Measurements from ENCODE around the gene BMP10. TPM values are rescaled to one million over a fixed set of nuclear protein-coding genes. Genes with fewer than 3 reads are reported as not detected.

BMP10 gene
- total RNA-seq, 1 experiment from 2014 or later = not detected

DNA sequence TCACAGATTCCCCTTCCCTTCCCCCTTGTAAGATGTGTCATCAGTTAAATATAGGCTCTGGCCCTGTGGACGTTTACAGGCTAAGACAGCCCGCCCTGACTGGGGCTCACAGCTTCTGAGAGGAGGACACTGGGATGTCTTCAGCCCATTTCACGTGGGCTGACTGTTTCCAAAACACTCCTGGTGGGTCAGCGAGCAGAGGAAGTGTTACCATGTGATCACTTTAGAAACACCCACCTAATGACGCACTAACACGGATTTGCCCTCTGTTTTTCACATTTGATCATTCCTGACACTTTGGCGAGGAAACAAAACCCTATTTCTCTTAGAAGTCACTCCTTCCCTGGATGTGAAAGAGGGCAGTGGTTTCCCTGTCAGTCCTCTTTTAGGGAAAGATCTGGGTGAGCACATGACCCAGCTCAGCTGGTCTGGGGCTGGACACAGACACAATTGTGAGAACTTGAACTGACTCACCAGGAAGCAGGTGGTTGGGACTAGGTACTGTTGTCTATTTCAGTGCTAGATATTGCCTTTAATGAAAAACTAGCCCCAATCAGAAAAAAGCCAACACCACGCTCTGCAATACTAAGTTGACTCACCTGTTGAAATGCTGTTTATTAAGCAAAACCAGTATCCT lies 38.8 kb downstream of the BMP10 start:
- H3K79me2 ChIP-seq (ENCODE audit: insufficient read depth, low read length) = no peaks in the 10 kb centered on the region
- no peaks in the 10 kb centered on the region for H3K79me1 ChIP-seq (ENCODE audit: insufficient read depth, low read depth, low read length, poor library complexity, severe bottlenecking)
- no peak overlapping the region for H3K9ac ChIP-seq (ENCODE audit: extremely low read depth, insufficient read length, low read length)
- H3K56ac ChIP-seq (ENCODE audit: insufficient read length, low read depth, low read length) = no peak overlapping the region
- Mint-ChIP-seq H3K9me3 (no peaks in the 10 kb centered on the region), H3K27me3 (ENCODE audit: low read depth) (no peaks in the 10 kb centered on the region), H3K4me3 (no peak overlapping the region), H3K27ac (no peak overlapping the region; a peak in 1 of 7 replicates), H3K4me1 (peaks cover 7 to 11% of the 10 kb centered on the region in 2 experiments), H3K36me3 (ENCODE audit: insufficient read depth in 1 of 3, low read depth in 3 of 3) (no peaks in the 10 kb centered on the region)
- no peak overlapping the region for H3K18ac ChIP-seq (ENCODE audit: insufficient read length, low read depth, low read length)
- TF ChIP-seq, protein P1, sequence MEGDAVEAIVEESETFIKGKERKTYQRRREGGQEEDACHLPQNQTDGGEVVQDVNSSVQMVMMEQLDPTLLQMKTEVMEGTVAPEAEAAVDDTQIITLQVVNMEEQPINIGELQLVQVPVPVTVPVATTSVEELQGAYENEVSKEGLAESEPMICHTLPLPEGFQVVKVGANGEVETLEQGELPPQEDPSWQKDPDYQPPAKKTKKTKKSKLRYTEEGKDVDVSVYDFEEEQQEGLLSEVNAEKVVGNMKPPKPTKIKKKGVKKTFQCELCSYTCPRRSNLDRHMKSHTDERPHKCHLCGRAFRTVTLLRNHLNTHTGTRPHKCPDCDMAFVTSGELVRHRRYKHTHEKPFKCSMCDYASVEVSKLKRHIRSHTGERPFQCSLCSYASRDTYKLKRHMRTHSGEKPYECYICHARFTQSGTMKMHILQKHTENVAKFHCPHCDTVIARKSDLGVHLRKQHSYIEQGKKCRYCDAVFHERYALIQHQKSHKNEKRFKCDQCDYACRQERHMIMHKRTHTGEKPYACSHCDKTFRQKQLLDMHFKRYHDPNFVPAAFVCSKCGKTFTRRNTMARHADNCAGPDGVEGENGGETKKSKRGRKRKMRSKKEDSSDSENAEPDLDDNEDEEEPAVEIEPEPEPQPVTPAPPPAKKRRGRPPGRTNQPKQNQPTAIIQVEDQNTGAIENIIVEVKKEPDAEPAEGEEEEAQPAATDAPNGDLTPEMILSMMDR (conservative IDR thresholded peaks at IDR 0.05) = no peak
- no peak overlapping the region for H2AK5ac ChIP-seq (ENCODE audit: insufficient read length, low read length)
- H2BK12ac ChIP-seq (ENCODE audit: insufficient read length, low read depth, low read length) = no peak overlapping the region
- H3K23me2 ChIP-seq (ENCODE audit: insufficient read length, low read depth, low read length, poor library complexity, severe bottlenecking) = no peaks in the 10 kb centered on the region
- no peak overlapping the region for H3K4me2 ChIP-seq (ENCODE audit: insufficient read depth, insufficient read length, low read length)
- H4K5ac ChIP-seq (ENCODE audit: insufficient read length, low read depth, low read length) = no peak overlapping the region
- no CpG with 5 or more reads among the region's 8 CpGs for WGBS (ENCODE audit: extremely low coverage, insufficient read length, low lambda C conversion rate)
- H3K27me3 ChIP-seq (ENCODE audit: insufficient read depth, low read length) = no peaks in the 10 kb centered on the region
- no peak overlapping the region for H4K91ac ChIP-seq (ENCODE audit: insufficient read length, low read depth, low read length)
- H3K27ac ChIP-seq (ENCODE audit: insufficient read length, low read depth, low read length) = no peak overlapping the region
- no peak overlapping the region for H4K8ac ChIP-seq (replicated peaks; ENCODE audit: insufficient read length, low read depth, low read length)
- H2BK120ac ChIP-seq (ENCODE audit: low read depth, low read length, poor library complexity, severe bottlenecking) = no peak overlapping the region
- H3K23ac ChIP-seq (ENCODE audit: insufficient read length, low read depth, low read length) = no peak overlapping the region
- no peak overlapping the region for H3K14ac ChIP-seq (ENCODE audit: insufficient read depth, low read length)
- H2BK15ac ChIP-seq (ENCODE audit: low read depth, low read length) = no peak overlapping the region
- H2BK5ac ChIP-seq (ENCODE audit: insufficient read length, low read length) = no peak overlapping the region
- no peak overlapping the region for H3T11ph ChIP-seq (ENCODE audit: low read length)
- no peak overlapping the region for H2AFZ ChIP-seq (ENCODE audit: low read length)
- H4K20me1 ChIP-seq (ENCODE audit: control insufficient read depth, insufficient read depth, insufficient read length) = no peaks in the 10 kb centered on the region
- DNase-seq = no peak
- no peak overlapping the region for H3K4ac ChIP-seq (ENCODE audit: low read depth, low read length)
- no peak overlapping the region for H2BK20ac ChIP-seq (ENCODE audit: low read depth, low read length, poor library complexity, severe bottlenecking)
- H3K4me1 ChIP-seq (ENCODE audit: insufficient read depth, low read length) = no peaks in the 10 kb centered on the region
- no peaks in the 10 kb centered on the region for H3K9me3 ChIP-seq (ENCODE audit: control insufficient read depth, low read depth, low read length)

Measured in H9 (cell line).